Head of caudate nucleus (tissue), 42 donors: Measurements from ENCODE around the gene GATAD2B.

ENCODE experiments used
- DNase-seq, 42 donors: peaks; one replicate each; pipeline versions ENCODE4 v3.0.0 to v3.0.0-alpha.2; 2020 to 2021; ENCODE audit warnings: mixed read lengths in 7 of 42
- intact Hi-C: fragments of 100-400 bp; cut with DNase I; formaldehyde crosslinking; loops from one replicate; pipeline ENCODE4 v1.15.0; 2022

Gene GATAD2B

GRCh38 chr1:153936011-153936802 is 13.4 kb upstream of the GATAD2B start:
- intact Hi-C loops, result no loop called here
- DNase-seq, result no peak

GRCh38 chr1:153934746-153935145 is 12.0 kb upstream of the GATAD2B start:
- intact Hi-C loops, result no loop called here
- no peak for DNase-seq

- no peak for DNase-seq
Measured at GRCh38 chr1:153933955-153934354, 11.2 kb upstream of the GATAD2B start.

GRCh38 chr1:153933430-153933829 is 10.7 kb upstream of the GATAD2B start:
- intact Hi-C loops, result no loop called here
- DNase-seq, result peak in 1 of 42 donors; percentile 9

More at GRCh38 chr1:153933955-153934354, 11.2 kb upstream of the GATAD2B start:
- intact Hi-C loops, result no loop called here

GRCh38 chr1:153932156-153933131 is 9.7 kb upstream of the GATAD2B start:
- DNase-seq, result no peak
- intact Hi-C loops, result no loop called here

GRCh38 chr1:153929981-153930948 is 7.5 kb upstream of the GATAD2B start:
- intact Hi-C loops, result no loop called here
- peak in 5 of 42 donors; percentile 21 to 61 (median 30) for DNase-seq

- peak in 2 of 42 donors; percentile 30 to 48 for DNase-seq
- intact Hi-C loops, result no loop called here
Measured at GRCh38 chr1:153929426-153929825, 6.7 kb upstream of the GATAD2B start.

GRCh38 chr1:153928791-153929341 is 6.1 kb upstream of the GATAD2B start:
- intact Hi-C loops, result no loop called here
- peak; percentile 49 to 92 (median 80) for DNase-seq

GRCh38 chr1:153928245-153928644 is 5.5 kb upstream of the GATAD2B start:
- intact Hi-C loops, result no loop called here
- DNase-seq, result peak in 3 of 42 donors; percentile 8 to 9 (median 8)

GRCh38 chr1:153926405-153926804 is 3.6 kb upstream of the GATAD2B start:
- intact Hi-C loops, result no loop called here
- no peak for DNase-seq

- intact Hi-C loops, result loop anchor here (2.0 to 5.0 kb wide), 2 partner anchors 24 to 100 kb away; partner anchors contain the start of gene DENND4B
Measured at GRCh38 chr1:153922076-153922971, 448 bp downstream of the GATAD2B start.

GRCh38 chr1:153921803-153922075 is 1.0 kb downstream of the GATAD2B start:
- DNase-seq, result peak in 21 of 42 donors; percentile 7 to 54 (median 28)
- intact Hi-C loops, result loop anchor here (2.0 to 5.0 kb wide), 2 partner anchors 25 to 99 kb away; partner anchors contain the start of gene DENND4B

More at GRCh38 chr1:153922076-153922971, 448 bp downstream of the GATAD2B start:
- DNase-seq, result peak in 39 of 42 donors; percentile 12 to 77 (median 51)

- intact Hi-C loops, result loop anchor here (5.0 kb wide), 1 partner anchor 99 kb away; no protein-coding TSS in a partner anchor
- no peak for DNase-seq
Measured at GRCh38 chr1:153921080-153921802, 1.5 kb downstream of the GATAD2B start.

- peak in 6 of 42 donors; percentile 19 to 58 (median 28) for DNase-seq
- intact Hi-C loops, result loop anchor here (5.0 kb wide), 1 partner anchor 98 kb away; no protein-coding TSS in a partner anchor
Measured at GRCh38 chr1:153919876-153920852, 2.6 kb downstream of the GATAD2B start.

- intact Hi-C loops, result no loop called here
- no peak for DNase-seq
Measured at GRCh38 chr1:153916297-153916696, 6.5 kb downstream of the GATAD2B start.
